ENCODE results near the gene ADIRF. TPM values are rescaled to one million over a fixed set of nuclear protein-coding genes. Genes with fewer than 3 reads are reported as not detected.

The ADIRF gene
- total and polyA plus RNA-seq, 9 of the 15 experiments (the other 6 are each of a cell fraction or from before 2014, with no cell fraction given), result 0.08 TPM; not detected in 8

DNA sequence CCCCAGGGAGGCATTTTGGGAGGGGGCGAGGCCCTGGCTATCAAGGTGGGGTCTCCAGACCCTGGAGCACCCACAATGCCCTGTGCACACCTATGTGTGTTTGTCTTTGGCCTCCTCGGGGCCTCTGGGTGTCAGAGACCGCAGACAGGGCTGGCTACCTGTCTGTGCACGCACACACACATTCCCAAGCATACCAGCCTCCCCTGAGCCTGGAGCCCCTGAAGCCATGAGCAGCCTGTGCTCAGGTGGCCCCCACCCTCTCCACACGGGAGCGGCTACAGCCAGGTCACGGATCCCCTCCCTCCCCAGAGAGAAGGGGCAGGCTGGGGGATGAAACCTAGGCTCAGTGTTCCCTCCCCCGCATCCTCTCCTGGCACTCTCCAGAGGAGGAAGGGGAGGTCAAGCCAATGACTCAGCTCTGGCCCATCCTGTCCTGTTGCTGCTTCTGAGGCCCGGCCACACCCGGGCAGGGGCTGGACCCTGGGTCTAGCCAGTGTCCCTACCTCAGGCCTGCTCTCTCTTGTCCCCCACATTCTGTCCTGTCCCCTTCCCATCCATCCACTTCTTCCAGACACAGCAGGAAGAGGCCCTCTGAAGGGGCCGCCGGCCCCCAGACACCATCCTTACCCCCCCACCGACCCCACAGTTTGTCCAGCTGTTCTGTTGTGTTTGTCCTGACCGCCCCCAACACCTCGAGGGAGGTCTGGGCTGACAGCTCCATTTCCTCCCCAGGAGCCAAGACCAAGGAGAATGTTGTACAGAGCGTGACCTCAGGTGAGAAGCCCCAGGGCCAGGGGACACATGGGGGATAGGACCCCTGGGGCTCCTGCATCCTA lies 9.2 kb upstream of the ADIRF start (continued):
- TF ChIP-seq, protein P1, sequence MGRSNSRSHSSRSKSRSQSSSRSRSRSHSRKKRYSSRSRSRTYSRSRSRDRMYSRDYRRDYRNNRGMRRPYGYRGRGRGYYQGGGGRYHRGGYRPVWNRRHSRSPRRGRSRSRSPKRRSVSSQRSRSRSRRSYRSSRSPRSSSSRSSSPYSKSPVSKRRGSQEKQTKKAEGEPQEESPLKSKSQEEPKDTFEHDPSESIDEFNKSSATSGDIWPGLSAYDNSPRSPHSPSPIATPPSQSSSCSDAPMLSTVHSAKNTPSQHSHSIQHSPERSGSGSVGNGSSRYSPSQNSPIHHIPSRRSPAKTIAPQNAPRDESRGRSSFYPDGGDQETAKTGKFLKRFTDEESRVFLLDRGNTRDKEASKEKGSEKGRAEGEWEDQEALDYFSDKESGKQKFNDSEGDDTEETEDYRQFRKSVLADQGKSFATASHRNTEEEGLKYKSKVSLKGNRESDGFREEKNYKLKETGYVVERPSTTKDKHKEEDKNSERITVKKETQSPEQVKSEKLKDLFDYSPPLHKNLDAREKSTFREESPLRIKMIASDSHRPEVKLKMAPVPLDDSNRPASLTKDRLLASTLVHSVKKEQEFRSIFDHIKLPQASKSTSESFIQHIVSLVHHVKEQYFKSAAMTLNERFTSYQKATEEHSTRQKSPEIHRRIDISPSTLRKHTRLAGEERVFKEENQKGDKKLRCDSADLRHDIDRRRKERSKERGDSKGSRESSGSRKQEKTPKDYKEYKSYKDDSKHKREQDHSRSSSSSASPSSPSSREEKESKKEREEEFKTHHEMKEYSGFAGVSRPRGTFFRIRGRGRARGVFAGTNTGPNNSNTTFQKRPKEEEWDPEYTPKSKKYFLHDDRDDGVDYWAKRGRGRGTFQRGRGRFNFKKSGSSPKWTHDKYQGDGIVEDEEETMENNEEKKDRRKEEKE (IDR thresholded peaks at IDR 0.05; ENCODE audit: borderline replicate concordance in 1 of 2, control insufficient read depth in 1 of 2, low read depth in 2 of 2, low read length in 1 of 2), result no peak
- TF ChIP-seq MYC (IDR thresholded peaks at IDR 0.05; ENCODE audit: low read depth, low read length) (peak; percentile 12; the same call in 1 of the 2 replicates), MYC (CRISPR knock-in tag; IDR thresholded peaks at IDR 0.05; ENCODE audit: borderline replicate concordance, low read depth) (no peak), ZBTB33 (CRISPR knock-in tag; IDR thresholded peaks at IDR 0.05) (no peak), RFX7 (CRISPR knock-in tag; IDR thresholded peaks at IDR 0.05) (no peak), ZBTB17 (CRISPR knock-in tag; IDR thresholded peaks at IDR 0.05) (no peak), IRF1 (CRISPR knock-in tag; IDR thresholded peaks at IDR 0.05; ENCODE audit: borderline replicate concordance) (no peak), FOS (IDR thresholded peaks at IDR 0.05; ENCODE audit: extremely low read depth, insufficient read length) (no peak), SRSF1 (IDR thresholded peaks at IDR 0.05; ENCODE audit: low read depth, low read length) (no peak), CGGBP1 (CRISPR knock-in tag; IDR thresholded peaks at IDR 0.05) (no peak), ZNF764 (CRISPR knock-in tag; IDR thresholded peaks at IDR 0.05; ENCODE audit: low read depth) (no peak), RBFOX2 (IDR thresholded peaks at IDR 0.05; ENCODE audit: low read depth, low read length) (peak; percentile 57), STAG1 (CRISPR knock-in tag; IDR thresholded peaks at IDR 0.05; ENCODE audit: borderline replicate concordance) (no peak), HDGF (IDR thresholded peaks at IDR 0.05) (no peak), PHF8 (IDR thresholded peaks at IDR 0.05; ENCODE audit: borderline replicate concordance, low read length) (peak; percentile 27; the same call in 1 of the 2 replicates)
- TF ChIP-seq, protein P2, sequence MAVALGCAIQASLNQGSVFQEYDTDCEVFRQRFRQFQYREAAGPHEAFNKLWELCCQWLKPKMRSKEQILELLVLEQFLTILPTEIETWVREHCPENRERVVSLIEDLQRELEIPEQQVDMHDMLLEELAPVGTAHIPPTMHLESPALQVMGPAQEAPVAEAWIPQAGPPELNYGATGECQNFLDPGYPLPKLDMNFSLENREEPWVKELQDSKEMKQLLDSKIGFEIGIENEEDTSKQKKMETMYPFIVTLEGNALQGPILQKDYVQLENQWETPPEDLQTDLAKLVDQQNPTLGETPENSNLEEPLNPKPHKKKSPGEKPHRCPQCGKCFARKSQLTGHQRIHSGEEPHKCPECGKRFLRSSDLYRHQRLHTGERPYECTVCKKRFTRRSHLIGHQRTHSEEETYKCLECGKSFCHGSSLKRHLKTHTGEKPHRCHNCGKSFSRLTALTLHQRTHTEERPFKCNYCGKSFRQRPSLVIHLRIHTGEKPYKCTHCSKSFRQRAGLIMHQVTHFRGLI (CRISPR knock-in tag; IDR thresholded peaks at IDR 0.05), result no peak
- TF ChIP-seq, protein P3, sequence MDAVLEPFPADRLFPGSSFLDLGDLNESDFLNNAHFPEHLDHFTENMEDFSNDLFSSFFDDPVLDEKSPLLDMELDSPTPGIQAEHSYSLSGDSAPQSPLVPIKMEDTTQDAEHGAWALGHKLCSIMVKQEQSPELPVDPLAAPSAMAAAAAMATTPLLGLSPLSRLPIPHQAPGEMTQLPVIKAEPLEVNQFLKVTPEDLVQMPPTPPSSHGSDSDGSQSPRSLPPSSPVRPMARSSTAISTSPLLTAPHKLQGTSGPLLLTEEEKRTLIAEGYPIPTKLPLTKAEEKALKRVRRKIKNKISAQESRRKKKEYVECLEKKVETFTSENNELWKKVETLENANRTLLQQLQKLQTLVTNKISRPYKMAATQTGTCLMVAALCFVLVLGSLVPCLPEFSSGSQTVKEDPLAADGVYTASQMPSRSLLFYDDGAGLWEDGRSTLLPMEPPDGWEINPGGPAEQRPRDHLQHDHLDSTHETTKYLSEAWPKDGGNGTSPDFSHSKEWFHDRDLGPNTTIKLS (IDR thresholded peaks at IDR 0.05; ENCODE audit: borderline replicate concordance, low read depth), result peak; percentile 68; the same call in 1 of the 2 replicates

Data from K562 (cell line).